Fibroblast of lung (primary cell): ENCODE results near the gene AATK.

Experiments
- EZH2 ChIP-seq: IDR thresholded peaks from 2 replicates; pipeline ENCODE4 v1.5.1; 2012; ENCODE audit warnings: low read length, control low read depth, mild to moderate bottlenecking; ENCODE audit errors: missing control alignments
- TF ChIP-seq, protein P1 (sequence below), 2 donors: IDR thresholded peaks in 1 of 2; conservative IDR thresholded peaks in 1 of 2; 1 replicate in 1 of 2; 2 replicates in 1 of 2; pipeline ENCODE4 v1.5.1; 2011 to 2012; ENCODE audit warnings: low read length in 2 of 2, control low read depth in 1 of 2, inconsistent platforms in 1 of 2, low read depth in 1 of 2, mild to moderate bottlenecking in 1 of 2

DNA sequence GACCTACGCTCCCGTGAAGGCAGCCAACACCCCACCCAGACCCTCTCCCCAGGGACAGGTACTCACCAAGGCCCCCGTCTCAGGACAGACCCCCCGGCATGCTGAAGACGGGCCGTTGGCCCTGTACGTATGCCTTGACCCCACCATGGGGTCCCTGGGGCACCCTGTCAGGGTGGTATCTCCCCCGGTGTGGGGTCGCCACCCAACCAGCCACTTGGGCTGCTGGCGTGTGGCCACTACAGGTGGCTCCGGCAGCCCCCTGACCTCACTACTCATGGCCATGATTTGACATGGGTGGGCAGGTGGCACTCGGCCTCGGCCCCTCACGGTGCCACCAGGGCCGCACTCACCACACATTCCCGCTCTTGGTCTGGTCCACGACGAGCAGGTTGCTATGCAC, 41.6 kb downstream of the AATK start:
- TF ChIP-seq EZH2, result no peak
- TF ChIP-seq, protein P1, sequence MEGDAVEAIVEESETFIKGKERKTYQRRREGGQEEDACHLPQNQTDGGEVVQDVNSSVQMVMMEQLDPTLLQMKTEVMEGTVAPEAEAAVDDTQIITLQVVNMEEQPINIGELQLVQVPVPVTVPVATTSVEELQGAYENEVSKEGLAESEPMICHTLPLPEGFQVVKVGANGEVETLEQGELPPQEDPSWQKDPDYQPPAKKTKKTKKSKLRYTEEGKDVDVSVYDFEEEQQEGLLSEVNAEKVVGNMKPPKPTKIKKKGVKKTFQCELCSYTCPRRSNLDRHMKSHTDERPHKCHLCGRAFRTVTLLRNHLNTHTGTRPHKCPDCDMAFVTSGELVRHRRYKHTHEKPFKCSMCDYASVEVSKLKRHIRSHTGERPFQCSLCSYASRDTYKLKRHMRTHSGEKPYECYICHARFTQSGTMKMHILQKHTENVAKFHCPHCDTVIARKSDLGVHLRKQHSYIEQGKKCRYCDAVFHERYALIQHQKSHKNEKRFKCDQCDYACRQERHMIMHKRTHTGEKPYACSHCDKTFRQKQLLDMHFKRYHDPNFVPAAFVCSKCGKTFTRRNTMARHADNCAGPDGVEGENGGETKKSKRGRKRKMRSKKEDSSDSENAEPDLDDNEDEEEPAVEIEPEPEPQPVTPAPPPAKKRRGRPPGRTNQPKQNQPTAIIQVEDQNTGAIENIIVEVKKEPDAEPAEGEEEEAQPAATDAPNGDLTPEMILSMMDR (conservative IDR thresholded peaks at IDR 0.05 in 1 of 2, IDR thresholded peaks at IDR 0.05 in 1 of 2; ENCODE audit: low read depth in 1 of 2, low read length in 2 of 2), result no peak
